ENCODE data around the gene DNMT3A. TPM values are rescaled to one million over a fixed set of nuclear protein-coding genes. Genes with fewer than 3 reads are reported as not detected.

DNMT3A gene
- polyA plus RNA-seq (ENCODE audit: insufficient read length in 3 of 3) = 10 to 100 TPM; 70.3 to 74.3 (median 70.4) TPM

DNA sequence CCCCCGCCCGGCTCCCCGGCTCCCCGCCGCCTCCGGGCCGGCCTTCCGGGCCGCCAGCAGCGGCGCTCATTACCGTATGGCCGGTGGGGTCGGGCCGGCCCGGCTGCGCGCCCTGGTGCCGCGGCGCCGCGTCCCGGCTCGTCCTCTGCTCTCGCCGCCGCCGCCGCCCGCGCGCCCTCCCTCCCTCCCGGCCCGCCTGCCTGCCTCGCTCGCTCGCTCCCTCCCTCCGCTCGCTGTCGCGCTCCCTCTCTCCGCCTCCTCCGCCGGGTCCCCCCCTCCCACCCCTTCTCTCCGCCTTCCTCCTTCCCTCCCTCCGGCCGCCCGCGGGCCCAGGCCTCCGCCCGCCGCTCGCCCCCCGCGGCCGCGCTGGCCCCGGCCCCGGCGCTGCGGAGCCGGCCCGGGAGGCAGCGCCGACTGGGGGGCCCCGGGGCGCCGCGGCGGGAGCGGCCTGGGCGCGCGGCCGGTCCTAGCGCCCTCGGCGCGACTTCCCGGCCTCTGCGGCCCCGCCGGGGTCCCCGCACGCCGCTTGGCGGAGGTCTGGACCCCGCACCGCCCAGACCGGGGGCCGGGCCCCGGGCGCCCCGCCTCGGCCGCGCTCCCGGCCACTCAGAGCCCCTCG is at the start of gene DNMT3A:
Gene DNMT3A, minus strand, starts transcription at position 173 of the 619 bp plus-strand sequence. CDS start 27,941 bp downstream, outside the sequence.
- DNase-seq (ENCODE audit: low read depth in 3 of 3, low spot score in 2 of 3) = no peak

DNA sequence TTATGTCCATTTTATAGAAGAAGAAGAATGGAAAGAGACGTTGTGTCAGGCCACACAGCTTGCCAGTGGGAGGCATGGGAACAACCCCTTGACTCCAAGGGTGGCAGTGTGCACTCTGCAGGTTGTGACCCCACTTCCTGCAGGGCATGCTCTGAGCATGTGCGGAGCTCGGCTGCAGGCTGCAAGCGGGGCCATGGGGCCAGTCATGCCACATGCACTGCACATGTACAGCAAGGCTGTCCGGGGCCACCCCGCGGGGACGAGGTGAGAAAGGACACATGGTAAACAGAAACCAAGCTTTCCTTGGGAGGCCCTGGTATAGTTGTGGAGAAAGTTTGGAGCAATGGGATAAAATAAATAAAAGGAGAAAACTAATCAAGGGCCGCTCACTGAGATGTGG is 47.4 kb upstream of the DNMT3A start:
- DNase-seq (ENCODE audit: low read depth in 3 of 3, low spot score in 2 of 3) = no peak

DNA sequence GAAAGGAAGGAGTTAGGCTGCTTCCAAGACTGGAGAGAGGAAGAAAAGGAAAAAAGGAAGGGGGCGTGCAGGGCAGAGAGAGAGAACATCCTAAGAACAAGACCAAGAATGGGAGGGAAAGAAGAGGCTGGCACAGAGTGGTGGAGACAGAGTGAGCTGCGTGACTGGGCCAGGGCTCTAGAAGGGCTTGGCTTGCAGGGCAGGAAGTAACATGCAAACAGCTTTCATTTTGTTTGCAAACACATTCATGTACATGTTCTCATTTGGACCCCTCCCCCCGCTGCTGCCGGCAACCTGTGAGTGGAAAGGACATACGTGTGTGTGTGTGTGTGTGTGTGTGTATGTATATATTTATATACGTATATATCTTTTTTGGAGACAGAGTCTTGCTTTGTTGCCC is 46.8 kb upstream of the DNMT3A start:
- no peak for DNase-seq (ENCODE audit: low read depth in 3 of 3, low spot score in 2 of 3)

DNA sequence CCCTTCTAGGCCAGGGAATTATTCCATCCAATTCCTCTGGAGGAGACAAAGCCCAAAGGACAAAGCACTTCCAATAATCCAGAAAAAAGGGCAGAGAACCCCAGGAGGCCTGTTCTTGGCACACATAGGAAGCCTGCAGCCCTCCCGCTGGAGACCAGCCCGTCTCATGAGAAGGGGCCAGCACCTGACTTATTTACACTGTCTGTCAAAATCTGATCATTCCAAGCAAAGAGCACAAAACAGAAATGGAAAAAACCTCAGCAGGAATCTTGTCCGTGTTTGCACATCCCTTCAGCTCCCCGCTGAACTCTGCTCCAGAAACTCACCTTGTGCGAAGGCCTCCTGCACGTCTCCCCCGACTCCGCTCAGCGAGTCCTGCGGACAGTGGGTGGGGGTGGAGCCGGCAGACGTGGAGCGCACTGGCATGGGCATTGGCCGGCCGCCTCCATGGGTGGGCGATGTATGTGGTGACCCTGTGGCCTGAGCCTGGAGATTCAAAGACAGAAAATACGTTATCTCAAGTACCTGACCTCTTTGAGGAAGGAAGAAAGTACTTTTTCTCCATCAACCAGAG is 46.2 kb upstream of the DNMT3A start:
- DNase-seq (ENCODE audit: low read depth in 3 of 3, low spot score in 2 of 3) = no peak

DNA sequence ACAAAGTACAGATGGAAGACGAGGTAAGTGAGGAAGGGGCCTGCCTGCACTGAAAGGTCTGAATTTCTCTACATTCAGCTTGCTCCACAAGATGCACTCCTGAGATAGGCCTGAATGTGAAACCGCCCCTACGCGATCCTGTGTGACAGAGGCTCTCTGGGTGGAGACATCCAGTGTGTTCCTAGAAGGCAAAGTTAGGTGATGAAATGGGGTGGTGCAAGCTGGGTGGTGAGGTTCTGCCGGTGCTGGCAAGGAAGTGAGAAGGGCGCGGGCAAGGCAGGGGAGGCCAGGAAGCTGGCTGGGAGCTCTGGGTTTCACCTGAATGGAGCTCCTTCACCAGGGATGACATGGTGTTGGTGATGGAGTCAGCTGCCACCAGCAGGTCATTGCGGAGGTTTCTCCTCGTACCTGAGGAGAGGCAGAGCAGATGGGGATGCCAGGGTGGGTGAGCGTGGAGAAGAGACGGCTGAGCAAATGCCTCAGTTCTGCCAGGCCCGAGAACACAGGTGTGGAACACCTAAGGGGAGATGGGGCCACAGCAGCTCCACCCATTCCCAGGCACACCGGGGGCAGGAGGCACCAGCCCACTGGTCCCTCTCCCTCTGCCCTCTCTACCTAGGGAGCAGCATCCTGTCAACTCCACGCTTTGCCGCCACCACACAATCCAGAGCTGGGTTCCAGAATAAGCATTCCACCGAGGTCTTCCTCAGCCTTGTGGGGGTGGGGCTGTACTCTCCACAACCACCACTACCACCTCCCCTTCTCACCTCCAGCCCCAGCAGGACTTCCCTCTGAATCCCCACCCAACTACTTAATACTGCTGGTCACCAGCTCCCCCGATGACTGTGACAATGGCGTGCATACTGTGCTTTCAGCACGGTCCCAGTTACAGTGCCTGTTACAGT is 45.5 kb upstream of the DNMT3A start:
- DNase-seq (ENCODE audit: low read depth in 3 of 3, low spot score in 2 of 3) = no peak

DNA sequence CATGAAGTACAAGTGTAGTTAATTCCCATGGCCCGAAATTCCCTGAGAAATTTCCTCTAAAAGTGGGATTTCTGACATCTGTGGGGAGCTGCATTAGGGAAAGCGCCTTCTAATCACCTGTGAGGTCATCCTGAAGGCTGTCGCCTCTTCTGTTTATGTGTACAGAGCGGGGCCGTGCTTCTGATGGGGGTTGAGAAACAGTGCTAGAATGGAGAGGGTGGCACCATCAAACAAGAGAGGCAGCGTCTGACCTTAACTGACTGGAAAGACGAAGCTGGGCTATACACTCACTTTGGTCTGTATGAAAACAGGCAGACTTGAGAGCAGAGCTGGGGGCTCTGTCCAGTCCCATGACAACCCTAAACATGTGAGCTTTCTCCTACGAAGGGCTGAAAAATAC is 44.2 kb upstream of the DNMT3A start:
- DNase-seq (ENCODE audit: low read depth in 3 of 3, low spot score in 2 of 3) = no peak

DNA sequence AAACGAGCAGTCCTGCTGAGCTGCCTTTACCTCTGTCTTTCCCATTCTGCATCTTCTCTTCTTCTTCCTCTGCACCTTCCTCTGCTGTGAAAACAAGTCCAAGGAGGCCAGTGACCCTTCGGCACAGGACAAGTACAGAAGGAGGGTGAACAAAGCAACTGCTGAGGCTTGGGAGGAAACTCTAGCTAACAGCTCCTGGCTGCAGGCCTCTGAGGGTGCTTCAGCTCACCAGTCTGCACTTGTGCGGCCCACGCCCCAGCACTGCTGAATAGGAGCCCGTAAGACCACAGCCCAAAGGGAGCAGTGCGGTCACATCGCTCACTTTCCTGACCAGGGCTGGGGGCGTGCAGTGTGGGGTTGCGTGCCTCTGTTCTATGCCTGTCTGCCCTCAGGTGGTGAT is 42.1 kb upstream of the DNMT3A start:
- no peak for DNase-seq (ENCODE audit: low read depth in 3 of 3, low spot score in 2 of 3)

DNA sequence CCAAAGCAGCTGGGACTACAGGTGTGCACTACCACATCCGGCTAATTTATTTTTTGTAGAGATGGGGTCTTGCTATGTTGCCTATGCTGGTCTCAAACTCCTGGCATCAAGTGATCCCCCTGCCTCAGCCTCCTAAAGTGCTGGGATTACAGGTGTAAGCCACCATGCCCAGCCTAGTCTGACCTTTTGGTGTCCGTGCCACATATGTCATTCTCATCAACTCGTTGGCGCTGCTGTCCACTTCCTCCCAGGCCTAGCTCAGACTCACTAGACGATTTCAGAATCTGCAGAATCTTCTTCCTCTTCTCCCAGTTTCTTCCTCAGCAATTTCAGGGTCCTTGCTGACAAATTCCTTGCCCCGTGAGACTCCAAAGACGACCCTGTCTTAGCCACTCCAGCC is 39.8 kb upstream of the DNMT3A start:
- no peak for DNase-seq (ENCODE audit: low read depth in 3 of 3, low spot score in 2 of 3)

DNA sequence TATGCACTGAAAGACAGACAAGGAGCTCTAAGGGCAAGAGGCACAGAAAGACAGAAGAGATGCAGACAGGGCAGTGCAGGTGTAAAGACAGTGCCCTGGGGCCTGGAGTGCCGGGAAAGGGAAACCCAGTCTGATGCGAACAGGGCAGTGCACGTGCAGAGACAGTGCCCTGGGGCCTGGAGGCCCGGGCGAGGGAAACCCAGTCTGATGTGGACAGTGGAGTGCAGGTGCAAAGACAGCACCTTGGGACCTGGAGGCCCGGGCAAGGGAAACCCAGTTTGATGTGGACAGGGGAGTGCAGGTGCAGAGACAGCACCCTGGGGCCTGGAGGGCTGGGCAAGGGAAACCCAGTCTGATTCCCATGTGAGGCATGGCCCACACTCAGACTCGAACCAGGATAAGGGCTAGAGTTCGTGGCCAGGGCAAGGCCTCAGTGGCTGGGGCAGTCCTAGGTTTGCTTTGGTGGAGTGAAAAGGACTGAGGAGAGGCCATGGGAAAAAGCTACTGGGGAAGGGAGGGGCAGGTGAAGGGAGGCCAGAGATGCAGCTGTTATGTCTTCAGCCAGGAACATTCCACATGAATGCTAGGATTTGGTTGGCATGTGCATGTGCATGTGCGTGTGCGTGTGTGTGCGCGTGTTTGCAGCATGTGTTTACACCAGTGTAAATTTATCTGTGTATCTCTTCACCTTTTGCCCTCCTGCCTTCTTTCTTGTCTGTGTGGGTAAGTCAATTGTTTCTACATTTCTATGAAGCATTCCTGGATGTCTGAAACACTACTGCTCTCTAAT is 39.1 kb upstream of the DNMT3A start:
- DNase-seq (ENCODE audit: low read depth in 3 of 3, low spot score in 2 of 3) = no peak

DNA sequence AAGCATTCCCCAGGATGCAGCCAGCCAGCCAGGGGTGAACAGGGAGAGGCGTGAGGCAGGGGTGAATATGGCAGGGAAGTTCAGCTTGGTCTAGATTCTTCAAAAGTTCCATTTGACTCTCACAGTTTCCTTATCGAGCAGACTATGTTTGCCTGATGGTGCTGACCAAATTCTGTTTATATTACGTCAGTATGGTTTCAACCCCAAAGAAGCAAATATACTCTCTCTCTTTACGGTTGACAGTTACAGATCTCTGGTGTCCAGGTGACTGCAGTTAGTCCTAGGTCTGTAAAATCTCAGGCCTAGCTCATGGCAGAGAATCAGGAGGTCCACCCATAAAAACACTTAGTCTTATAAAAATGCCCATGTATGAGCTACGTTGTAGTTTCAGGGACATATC is 38.3 kb upstream of the DNMT3A start:
- DNase-seq (ENCODE audit: low read depth in 3 of 3, low spot score in 2 of 3) = no peak

DNA sequence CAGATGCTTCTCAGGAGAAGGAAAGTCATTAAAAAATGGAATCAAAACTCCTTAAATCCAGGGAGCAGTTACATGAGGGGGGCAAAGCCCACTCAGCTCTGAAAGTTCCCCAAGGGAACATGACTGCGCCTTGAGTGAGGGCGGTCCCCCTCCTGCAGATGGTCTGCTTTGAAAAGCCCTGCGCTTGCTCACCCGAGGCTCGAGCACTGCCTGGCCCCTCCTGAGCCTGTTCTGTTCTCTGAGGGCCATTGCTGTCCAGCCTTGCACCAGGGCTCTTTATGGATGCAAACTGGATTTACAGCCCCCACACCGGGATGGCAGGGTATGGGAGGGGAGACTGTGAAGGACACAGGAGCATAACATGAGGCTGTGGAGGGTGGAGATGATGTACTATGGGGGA is 37.8 kb upstream of the DNMT3A start:
- no peak for DNase-seq (ENCODE audit: low read depth in 3 of 3, low spot score in 2 of 3)

DNA sequence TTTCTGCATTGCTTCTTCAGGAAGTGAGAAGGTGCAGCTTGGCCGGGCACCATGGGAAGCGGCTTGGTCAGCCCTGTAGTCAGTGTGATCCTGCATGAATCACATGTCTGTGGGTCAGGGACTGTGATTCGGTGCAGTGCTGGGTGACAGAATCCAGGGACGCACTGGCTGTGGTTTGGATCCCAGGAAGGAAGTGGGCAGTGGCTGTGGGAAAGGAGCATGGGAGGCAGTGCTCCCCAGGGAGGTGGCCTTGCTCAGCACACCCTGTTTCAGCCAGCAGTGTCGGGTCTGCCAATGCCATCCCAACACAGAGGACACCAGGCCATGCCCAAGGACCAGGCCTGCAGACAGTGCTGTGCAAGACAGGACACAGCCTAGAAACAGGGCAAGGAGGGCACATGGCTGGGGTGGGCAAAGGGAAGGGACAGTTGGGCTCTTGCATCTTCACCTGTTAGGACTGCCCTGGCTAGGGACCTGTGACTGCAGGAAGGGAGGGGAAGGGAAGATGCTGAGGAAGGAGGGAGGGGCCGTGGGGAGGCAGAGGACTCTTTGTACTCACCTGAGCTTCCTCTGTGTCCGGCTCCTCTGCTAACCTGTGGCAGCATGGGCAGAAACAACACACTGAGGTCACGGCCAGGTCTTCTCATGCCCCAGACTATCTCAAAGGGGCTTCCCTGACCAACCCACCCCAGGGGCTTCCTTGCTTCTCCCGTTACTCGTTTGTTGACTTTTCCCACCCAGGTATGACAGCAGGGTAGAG is 37.2 kb upstream of the DNMT3A start:
- no peak for DNase-seq (ENCODE audit: low read depth in 3 of 3, low spot score in 2 of 3)

DNA sequence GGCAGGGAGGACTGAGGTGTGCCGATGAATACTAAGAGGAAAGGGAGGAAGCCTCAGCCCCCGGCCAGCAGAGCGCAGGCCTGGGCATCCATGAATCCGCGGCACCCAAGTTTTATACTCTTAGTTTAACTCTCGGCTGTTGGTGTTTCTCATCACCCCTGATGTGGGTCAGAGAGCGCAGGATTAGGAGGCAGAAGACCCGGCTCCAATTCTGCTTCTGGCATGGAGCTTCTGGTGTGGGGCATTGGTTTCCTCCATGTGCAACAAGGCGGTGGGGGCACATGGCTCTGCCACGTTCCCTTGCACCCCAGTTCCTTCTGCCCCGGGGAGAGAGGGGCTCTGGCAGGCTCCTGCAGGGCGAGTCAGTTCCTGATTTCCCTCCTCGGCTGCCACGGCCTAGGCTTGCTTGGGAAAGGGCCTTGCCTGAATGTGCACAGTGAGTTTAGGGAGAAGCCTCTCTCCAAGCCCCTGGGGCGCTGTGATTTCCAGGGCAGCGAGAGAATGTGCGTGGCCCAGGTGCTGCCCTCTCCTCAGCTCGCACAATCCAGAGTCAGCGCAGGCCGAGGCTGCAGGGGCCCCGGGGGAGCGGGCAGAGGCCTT is 36.2 kb upstream of the DNMT3A start:
- no peak for DNase-seq (ENCODE audit: low read depth in 3 of 3, low spot score in 2 of 3)

DNA sequence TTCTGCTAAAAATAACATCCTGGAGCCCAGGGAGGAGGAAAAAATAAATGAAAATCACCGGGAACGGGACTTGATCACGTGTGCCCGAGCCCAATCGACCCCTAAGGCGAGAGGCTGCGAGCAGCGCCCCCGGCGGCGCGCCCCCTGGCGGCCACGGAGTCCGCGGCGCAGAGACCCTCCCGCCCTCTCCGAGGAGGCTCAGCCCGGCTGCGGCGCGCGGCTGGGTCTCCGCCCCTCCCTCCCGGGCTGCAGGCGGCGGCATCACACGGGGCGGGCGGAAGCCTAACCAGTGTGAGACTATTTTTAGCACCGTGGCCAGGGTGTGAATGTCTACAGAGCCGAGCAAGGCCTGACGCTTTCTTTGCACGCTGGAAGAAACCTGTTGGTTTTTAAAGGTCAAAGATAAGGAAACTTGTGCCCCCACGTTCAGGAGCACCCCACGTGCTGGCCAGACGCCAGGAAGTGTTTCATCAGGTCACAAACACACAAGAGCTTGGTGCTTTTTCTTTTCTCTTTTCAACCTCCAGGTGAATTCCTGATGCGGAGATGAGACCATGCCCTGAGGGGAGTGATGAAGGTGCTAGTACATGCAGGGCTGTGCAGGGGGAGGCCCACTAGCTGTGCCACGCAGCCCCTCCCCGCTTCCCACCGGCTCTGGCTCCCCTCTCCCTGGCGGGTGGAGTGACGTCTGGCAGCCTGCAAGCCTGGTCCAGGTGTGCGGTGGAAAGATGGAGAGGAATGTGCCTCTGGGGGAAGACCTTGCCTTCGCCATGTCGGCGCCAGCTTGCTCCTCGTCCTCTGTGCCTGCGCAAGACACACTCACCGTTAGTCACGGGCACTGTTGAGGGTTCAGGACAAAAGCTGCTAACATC is 35.3 kb upstream of the DNMT3A start:
- DNase-seq (ENCODE audit: low read depth in 3 of 3, low spot score in 2 of 3) = peak; percentile 41 to 76 (median 75)

DNA sequence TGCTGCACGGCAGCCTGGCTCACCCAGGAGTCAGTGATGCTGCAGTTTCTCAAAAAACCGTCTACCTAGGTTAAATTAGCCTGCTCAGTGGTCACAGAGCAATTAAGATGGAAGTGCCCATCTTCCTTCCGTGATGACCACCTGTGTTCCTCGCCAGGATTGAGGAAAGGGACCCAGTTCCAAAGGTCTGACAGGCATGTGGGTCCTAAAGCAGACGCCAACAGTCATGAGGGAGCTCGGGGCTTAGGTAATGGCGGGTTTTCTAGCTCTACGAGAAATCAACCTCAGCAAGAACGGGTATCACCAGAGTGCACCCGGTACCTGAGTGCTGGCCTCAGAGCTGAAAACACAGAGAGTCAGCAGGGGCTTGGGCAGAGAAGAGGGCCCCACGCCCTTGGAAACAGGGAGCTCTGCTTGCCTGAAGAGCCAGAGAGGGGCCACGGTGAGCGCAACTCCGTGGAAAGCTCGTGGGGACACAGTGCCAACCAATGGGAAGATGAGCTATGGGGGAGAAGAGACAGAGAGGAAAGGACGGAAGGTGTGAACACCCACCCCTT is 34.3 kb upstream of the DNMT3A start:
- DNase-seq (ENCODE audit: low read depth in 3 of 3, low spot score in 2 of 3) = no peak

DNA sequence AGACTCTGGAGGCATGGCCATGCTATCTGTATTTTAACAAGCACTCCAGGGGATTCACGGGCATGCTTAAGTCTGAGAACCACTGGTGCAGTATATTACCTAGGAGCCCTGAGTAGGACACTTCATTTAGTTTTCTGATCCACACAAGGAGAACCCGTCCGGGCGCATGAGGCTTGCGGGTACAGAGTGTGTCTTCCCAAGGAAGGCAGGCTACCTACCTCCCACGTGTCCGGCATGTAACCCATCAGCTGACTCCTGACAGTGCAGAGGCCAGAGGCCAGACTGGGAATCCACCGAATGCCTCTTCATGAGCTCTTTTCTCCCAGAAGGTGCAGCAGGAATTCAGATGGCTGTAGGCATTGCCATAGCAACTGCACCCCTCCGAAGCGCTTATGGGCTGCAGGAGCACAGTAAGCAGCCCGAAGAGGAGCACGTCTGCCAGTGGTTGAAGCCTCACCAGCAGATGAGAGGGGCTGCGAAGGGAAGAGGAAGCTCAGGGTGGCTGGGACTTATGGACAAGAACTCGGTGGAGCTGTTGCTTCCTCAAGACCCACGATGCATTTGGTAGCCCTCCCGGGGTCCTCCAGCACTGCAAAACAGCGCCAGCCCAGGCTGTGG is 33.8 kb upstream of the DNMT3A start:
- no peak for DNase-seq (ENCODE audit: low read depth in 3 of 3, low spot score in 2 of 3)

DNA sequence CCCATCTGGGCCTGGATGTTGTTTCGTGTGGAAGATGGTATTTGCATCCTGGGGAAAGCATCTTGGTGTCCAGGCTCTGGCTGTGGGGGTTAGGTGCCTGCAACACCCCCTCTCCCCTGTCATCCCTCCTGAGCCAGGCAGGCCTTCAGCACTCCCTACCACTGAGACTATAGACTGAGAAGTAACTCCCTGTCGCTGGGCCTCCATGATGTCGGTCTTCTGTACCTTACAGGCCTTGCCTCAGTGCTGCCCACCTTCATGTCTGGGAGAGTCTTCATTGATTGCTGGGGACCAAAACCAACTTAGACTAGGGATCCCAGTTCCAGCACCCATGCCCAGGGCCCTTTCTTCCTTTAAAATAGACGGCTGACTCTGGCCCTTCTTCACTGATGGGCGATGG is 33.1 kb upstream of the DNMT3A start:
- no peak for DNase-seq (ENCODE audit: low read depth in 3 of 3, low spot score in 2 of 3)

DNA sequence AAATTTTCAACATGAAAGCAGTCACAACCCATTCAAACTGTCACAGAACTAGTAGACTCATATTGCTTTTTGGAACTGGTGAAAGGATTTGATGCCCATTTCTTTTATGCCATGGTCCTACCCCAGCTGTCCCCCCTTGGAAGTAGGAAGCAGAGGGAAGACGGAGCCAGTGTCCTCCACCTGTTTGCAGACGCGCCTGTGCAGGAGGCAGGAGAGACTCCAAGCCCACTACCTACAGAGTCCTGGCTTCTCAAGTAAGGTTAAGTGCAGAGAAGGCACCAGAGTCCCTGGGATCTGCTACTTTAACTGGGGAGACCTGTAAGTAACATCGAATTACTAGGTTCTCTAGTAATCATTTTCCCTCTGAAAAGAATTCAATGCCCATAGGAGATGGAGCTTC is 32.7 kb upstream of the DNMT3A start:
- DNase-seq (ENCODE audit: low read depth in 3 of 3, low spot score in 2 of 3) = no peak

All from right renal cortex interstitium (tissue), 3 donors.